GM10266 (cell line): ENCODE results near the gene KCP.

Experiments
- DNase-seq: peaks from one replicate; pipeline ENCODE4 v3.0.0; 2012; ENCODE audit errors: extremely low spot score
- CTCF ChIP-seq: IDR thresholded peaks from 2 replicates; pipeline ENCODE4 v1.5.1; 2012; ENCODE audit warnings: mild to moderate bottlenecking, low read depth; ENCODE audit not compliant: control insufficient read depth, insufficient read depth; ENCODE audit errors: missing control alignments

Gene KCP

DNA sequence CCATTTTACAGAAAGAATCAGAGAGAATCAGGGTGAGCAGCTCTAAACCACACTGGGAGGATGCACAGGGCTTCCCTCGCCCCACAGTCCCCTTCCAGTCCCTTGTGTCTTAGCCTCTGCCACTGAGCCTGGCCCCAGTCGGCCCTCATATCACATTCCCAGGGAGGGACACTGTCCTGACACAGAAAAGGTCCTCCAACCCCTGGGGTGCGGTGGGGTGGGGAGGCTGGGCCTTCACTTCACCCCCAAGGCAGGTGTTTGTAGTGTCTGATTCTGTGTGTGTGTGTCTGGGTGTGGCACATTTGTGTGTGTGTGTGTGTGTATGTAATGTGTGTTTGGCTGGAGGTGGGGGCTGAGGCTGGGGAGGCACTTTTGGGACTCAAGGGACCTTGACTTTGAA, 1.8 kb upstream of the KCP start:
- TF ChIP-seq CTCF = no peak
- no peak for DNase-seq

DNA sequence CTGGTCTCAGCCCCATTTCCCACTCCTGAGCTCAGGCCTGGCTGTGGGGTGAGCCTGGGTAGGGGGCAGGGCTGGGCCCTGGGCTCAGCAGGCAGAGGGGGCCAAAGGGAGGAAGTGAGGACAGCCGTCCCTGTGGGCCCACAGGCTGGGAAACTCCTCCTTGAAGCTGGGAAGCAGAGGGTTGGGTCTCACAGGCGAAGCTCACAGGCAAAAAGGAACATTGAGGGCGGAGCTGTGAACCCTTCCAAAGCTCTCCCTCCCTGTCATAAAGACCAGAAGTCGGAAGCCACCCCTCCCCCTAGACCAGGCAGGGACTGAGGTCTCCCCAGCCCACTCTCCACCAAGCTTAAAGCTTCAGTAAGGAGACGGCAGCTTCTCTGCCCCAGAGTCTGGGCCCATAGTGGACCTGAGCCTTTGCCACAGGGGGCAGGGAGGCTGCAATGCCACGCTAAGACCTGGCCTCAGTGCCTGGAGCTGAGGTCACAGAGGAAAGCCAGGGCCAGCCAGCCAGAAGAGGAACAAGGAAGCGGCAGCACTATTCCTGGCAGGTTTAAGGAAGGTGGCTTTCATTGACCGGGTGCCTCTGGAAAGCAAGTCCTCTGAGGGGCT, 1.0 kb upstream of the KCP start:
- no peak for TF ChIP-seq CTCF
- no peak for DNase-seq

DNA sequence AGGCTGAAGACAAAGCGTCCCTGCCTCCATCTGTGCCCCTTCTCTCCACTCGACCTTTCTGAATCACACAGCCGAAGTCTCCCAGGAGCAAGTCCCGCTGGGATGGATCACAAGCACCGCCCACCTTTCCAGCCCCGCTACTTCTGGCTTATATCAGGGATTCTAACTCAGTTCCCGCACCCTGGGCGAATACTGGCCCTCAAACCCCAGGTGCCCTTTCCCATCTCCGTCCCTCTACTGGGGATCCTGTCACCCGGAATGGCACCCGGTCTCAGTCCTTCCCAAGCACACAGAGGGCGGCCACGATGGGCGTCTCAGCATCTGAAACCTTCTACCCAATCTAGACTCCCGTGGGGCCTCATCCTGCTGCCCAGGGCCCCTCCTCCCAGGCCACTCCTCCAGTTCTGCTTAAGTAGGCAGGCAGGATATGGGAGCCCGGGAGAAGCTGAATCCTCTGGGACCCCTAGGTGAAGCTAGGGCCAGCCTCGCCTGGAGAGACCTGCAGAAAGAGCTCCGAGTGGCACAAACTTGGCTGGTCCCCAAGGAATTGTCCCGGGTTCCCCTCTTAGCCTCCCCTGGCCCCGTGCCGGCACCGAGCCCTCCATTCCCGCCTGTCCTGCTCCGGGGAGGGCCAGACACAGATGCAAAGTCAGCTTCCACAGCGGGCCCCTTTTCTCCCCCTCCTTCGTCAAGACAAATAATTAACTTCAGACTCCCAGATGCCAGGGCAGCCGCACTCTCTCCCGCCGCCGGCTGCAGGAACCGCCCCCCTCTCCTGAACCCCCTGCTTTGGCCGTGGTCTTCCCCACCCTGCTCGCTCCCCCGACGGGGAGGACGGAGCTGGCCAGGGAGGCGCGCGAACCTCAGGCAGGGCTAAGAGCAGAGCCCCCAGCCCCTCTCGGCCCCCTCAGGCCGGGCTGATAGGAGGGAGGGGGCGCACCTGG, 612 bp downstream of the KCP start:
- no peak for TF ChIP-seq CTCF
- no peak for DNase-seq

- DNase-seq = no peak
- no peak for TF ChIP-seq CTCF
Measured at GRCh38 chr7:128908750-128909624, 1.5 kb downstream of the KCP start.

GRCh38 chr7:128906766-128907559, 3.5 kb downstream of the KCP start:
- TF ChIP-seq CTCF = no peak
- DNase-seq = no peak

DNA sequence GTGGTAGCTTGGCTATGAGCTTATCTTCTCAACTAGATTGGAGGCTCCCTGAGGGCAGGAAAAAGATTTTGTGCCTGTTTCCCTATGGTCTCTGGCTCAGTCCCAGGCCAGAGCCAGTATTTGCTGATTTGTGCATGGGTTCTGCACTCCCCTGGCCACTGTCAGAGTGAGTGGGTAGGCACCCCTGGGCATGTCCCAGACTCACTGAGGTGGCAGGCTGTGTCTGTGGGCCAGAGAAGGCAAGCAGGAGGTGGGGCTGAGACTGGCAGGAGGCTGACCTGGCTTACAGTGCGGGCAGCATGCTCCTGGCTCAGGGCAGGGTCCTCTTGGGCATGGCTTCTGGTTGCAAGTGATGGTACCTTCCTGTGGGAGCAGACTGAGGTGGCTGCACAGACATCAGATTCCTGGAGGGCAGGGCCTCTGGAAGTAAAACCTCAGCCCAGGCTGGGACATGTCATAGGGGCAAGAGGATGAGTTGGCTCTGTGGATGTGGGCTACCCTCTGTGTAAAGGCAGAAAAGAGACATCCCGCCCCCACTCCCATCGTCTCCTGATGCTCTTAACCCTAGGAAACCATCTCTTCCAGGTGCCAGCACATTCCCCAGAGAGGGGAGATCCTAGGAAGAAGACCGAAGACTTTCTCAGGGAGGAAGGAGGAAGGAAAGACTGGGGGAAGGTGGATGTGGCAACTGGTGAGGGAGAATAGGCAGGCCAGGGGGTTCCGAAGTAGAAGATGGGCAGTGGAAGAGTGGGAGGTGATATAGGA, 4.3 kb downstream of the KCP start:
- DNase-seq = no peak
- TF ChIP-seq CTCF = no peak
